ENCODE measurements around the gene ELP4. TPM values are rescaled to one million over a fixed set of nuclear protein-coding genes. Genes with fewer than 3 reads are reported as not detected.

ELP4 gene
- total RNA-seq, 1 experiment from 2014 or later, result 32.4 TPM

DNA sequence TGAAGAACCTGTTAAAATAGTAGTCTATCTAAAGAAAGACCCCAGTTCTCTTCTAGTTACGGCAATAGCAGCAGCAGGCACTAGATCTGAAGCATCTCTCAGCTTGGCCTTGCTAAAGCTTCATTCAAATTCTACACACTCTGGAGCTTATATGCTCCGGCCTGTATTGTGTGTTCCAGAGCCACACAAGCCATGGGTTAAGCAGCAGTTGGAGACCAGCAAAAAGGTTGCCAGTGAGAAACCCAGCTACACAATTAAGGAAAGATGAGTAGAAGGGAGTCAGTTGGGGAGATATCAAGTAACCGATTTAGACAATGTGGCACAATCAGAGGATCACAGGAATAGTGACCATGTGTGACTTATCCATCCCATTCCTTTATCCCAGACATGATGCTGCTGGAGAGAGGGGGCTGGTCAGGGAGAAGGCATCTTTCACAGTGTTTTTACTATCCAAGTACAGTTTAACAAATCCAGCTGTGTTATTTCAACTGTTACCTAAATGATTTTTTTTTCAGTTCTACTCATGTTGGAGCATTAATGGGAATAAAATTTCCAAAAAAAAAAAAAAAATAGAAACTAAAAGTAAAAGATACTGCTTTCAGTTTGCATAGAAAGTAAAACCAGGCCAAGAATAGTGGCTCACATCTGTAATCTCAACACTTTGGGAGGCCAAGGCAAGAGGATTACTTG lies 260.6 kb downstream of the ELP4 start:
- no peak for DNase-seq (ENCODE audit: low spot score)

DNA sequence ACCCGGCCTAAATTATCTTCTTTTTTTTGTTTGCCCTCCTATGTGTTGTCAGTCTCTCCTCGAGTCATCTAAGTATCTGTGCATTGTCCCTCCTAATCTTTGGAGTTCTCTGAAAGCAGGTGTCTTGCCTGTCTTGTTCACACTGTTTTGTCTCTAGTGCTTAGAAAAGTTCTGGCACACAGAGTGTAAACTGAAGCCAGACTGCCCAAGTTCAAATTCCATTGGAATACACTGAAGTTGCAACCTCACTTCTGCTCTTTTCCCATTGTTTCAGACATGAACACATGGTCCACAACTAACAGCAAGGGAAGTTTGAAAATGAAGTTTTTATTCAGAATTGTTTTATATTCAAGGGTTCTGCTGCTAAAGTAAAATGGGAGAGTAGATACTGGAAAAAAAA lies 262.8 kb downstream of the ELP4 start:
- no peak for DNase-seq (ENCODE audit: low spot score)

DNA sequence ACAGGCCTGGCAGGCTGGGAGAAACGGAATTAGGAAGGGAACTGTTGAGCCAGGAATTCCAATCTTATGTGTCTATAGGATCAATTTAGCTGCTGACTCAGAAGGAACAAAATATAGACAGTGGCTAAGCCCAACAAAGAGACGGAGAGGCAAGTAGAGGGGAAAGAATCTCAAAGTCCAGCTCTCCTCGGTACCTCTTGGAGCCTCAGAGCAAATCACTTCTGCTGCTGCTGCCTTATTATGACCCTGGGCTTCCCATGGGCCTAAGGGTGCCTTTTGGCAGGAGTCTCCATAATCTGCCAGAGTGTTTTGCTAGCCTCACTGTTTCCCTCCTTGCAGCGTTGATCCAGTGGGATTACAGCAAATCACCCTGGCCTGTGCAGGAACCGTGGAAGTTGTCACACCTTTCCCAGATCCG lies 269.8 kb downstream of the ELP4 start:
- DNase-seq (ENCODE audit: low spot score), result no peak

DNA sequence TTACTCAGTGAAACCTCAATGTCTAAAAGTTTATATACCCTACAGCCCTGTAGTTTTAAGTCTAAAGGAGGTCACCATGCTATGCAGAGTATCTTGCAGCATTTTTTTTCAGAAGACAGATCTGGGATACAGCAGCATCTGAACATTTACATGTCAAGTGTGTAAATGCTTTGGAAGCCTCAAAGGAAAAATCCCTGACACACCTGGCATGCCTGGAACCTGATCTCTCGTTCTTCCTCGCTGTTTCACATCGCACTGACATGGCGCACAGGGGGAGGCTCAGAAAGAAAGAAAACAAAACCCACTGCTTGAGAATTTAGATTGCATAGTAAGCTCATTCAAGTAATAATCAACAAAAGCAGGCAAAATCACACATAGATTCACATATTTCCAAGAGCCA lies 270.5 kb downstream of the ELP4 start:
- DNase-seq (ENCODE audit: low spot score), result no peak

DNA sequence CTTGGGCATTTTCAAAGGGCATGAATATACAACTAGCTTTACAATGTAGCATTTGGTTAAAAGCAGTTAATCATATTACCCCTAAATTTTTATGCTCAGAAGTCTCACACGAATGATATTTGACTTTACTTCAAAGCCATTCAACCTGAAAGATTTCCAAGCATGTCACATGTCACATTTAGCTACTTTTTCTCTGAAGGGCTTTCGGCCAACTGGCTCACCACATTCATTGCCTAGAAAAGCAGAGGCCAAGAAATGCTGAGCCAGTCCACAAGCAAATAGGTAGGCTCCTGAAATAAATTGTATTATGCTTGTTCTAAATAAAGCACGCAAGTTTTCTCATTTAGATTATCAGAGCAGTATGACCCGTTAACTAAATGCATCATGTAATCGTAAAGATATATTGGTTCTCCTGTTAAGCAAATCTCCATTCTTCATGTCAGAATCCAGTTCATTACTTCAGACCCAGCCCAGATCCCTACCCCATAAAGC lies 271.0 kb downstream of the ELP4 start:
- no peak for DNase-seq (ENCODE audit: low spot score)

DNA sequence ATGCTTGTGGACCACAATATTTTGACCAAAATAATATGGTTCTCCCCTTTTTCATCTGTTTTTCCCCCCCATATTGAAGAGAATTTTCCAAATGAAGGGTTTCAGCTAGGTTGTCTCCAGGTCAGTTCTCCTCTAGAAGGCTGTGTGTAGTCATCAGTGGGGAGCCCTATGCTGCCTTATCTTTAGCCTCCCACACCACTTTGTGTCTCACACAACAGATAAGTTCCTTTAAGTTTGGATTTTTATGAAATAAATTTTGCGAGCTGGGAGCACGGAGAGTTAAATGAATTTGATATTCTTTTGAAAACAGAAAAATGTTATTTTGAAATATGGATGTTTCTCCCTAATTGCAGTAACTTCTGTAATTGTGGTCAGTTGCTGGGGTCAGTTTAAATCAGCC lies 272.7 kb downstream of the ELP4 start:
- DNase-seq (ENCODE audit: low spot score), result no peak

DNA sequence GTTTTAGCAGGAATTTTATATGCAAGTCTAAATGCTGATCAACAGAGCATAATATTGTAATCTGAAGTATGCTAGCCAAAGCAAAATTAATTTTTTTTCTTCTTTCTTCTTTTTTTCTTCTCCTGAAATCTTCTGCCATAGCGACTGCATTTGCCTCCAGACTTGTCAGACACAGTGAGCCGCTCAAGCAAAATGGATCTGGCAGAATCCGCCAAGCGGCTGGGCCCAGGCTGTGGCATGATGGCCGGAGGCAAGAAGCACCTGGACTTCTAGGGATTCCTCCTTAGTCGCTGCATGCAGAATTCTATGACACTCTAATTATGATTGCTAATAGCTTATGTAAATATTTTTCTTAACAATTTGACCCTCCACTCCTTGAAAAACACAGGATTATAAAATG lies 273.7 kb downstream of the ELP4 start:
- DNase-seq (ENCODE audit: low spot score), result no peak

DNA sequence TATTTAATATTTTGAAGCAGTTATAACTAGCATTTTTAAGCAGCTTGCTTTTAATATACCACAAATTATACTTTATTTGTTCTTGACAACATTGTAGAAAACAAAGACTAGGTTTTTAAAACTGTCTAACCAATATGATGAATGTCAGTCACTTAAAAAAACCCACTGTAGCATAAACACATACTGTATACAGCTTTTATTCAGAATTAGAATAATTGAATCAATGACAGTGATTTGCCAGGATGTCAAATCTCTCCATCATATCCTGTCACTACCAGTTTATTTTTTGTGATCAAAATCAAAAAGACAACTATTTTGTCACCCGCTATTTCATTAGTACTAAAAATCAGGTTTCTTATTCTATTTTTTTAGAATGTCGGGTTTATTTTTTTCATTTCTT lies 275.0 kb downstream of the ELP4 start:
- no peak for DNase-seq (ENCODE audit: low spot score)

DNA sequence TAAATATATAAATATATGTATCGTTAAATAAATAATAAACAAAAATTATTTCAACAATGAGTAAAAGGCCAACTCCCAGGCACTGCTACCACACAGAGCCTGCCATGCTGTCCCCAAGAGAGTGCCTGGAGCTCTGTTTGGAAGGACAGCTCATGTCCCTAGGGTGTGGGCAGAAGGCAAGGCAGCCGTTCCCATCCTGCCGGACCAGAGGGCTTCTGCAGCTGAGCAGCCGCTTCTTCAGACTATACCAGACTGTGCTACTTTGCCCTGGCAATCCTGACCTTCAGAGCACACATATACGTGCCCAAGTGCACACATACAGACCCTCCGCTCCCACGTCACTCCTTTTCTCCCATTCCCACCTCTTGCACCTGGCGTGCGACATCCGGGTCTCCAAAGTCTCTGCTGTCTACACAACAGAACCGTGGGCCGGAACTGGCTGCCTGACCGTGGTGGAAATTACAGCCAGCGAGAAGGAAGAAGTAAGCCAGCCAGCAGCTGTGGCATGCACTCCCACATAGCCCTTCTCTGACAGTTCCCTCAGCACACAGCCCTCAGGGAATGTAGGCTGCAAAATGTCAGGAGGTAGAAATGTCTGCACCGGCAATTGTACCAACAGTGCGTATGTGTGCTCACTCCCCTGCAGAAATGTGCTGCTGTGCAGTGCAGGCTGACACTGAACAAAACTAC lies 277.6 kb downstream of the ELP4 start:
- no peak for DNase-seq (ENCODE audit: low spot score)

DNA sequence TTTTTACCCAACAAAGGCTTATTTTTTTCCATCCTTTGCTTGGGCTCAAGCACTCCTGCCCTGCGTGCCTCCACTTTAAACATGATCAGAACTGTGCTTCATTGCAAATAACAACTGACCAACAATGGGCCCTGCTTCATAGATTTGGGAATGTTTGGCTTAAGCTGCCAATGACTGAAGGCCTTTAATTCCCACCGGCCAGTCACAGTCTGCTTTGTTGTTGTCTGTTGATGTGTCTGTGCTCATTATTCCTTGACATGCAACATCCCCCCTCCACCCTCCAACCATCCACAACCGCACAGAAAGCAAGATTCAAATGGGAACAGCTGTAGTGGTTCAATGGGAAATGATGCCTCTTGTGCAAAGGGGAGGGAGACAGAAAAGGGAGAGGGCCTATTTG lies 278.5 kb downstream of the ELP4 start:
- DNase-seq (ENCODE audit: low spot score), result no peak

DNA sequence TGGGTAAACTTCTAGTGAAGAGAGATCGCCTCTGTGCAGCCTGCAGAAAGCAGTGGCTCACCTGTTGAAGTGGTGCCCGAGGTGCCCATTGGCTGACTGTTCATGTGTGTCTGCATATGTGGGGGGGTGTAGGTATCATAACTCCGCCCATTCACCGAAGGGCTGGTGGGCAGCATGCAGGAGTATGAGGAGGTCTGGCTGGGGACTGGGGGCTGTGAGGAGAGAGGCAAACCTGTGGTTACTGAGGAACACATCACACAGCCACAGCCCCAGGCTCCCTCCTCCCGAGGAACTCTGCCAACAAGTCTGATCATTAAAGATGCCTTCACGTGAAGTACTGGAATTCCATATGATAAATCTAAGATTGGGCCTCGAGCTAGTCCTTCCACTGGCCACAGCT lies 281.1 kb downstream of the ELP4 start:
- DNase-seq (ENCODE audit: low spot score), result no peak

DNA sequence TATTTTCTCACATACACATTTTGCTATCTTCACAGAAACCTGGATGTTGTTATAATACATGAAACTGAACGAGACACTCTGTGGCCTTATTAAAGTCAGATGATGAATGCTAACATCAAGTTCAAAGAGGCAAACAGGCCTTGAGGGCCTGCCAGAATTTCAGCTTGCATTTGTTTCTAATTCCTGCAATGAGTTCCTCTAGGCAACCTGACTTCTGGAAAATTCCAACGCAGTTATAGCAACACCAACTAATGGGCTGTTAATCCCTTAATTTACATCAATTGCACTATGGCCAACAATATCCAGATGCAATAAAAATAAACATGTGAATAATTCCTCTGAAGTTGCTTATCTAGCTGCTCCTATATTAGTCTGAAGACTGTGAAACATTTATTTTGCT lies 282.5 kb downstream of the ELP4 start:
- DNase-seq (ENCODE audit: low spot score), result no peak

DNA sequence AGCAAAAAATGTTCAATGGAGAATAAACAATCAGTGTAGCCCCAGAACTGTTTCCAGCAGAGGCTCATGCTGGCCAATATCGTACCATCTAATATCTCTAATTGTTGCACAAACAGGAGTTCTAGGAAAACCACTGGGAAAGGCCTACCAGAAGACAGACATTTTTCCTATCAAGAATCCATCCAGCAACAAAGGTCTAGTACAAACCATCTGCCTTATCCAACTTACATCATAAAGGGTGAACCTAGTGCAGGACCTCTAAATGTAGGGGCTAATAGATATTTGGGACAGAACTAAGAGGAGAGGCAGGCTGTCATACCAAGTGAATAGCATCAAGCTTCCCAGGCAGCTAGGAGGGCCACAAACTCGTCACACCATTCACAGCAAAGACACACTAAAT lies 282.9 kb downstream of the ELP4 start:
- no peak for DNase-seq (ENCODE audit: low spot score)

DNA sequence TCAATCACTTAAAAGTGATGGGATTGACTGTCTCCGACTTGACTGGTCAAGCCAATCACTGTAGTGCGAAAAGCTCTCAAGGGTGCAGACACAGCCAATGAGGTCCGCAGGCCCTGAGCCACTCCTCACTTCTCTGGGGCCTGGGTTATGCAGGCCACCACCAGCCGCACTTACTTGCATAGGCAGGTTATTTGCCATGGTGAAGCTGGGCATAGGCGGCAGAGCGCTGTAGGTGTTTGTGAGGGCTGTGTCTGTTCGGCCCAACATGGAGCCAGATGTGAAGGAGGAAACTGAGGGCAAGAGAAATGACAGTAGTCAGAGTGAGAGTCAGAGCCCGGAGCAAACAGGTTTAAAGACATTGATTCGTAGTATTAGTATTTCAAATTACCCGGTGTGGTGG lies 283.7 kb downstream of the ELP4 start:
- DNase-seq (ENCODE audit: low spot score), result no peak

DNA sequence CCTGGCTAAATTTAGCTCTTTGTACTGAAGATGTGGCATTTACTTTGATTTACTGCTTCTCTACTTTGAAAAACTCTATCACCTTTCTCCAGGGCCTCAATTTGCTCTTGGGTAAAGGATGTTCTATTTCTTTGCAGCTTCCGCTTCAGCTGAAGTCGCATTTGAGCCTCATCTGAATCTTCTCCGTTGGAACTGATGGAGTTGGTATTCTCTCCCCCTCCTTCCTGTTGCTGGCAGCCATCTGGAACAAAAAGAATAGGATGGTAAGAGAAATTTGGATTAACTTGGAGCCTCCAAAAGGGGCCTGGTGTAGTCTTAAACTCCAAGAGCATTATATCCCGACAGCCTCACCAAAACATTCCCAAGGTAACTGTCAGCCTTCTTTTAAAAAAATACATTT lies 285.0 kb downstream of the ELP4 start:
- DNase-seq (ENCODE audit: low spot score), result no peak

DNA sequence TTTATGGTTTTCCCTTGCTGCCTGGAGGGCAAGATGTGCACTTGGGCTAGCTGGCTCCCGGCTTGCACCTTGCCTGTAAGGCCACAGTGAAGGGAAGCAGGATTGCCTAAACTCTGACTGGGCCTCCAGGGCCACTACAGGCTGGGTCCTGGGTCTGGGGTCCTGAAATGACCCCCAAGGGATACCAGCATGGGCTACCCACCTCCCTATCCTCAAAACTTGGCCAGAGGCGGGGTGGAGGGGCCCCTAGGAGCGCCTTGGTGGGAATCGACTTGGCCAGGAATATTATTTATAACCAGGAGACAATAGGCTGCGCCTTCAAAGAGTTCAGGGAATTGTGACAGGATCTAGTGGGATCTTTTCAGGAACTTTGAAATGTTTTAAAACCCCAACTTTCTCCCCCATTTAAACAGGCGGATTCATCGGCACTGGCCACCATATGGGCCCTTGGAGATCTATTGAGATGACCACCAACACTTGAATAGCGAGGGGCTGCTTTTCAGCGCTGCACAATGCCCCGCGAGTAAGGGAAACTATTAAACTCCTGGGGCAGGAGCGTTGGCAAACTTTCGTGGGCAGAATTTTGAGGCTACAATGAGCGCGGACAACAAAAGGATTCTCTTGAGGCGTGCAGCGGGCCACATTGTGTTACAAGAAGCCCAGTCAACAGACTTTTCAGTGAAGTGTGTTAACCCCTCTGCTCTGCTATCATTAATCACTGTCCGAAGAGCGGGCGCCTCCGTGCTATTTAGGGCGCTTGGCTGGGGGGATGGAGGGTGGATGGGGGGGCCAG lies 286.3 kb downstream of the ELP4 start:
- DNase-seq (ENCODE audit: low spot score), result no peak

DNA sequence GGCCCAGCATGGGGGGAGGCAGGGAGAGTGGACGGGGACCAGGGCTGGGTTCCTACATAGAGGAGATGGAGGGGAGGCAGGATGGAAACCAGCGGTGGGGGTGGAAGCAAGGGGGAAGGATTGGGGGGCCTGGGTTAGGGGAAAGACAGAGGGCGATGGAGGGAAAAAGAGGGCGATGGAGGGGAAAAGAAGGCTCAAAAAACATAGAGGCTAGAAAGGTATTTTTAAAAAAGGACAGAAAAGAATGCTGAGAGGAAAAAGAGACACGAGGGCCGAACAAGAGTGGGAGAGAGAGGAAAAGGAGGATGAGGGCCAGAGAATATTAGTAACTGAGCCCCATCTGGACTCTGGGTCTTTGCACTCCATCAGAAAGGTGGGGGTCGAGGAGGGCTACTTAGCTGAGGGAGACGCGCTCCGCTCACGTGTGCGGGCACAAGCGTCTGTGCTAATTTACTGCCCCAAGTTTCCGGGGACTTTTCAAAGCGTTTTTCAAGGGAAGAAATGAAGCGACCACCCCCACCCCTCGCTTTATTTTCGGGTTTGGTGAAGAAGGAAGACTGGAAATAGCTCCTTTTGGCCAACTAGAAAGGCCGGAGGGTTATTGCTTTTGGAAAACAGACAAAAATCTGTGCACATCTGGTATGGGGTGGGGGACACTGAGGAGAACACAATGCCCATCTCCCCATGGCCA lies 287.1 kb downstream of the ELP4 start:
- no peak for DNase-seq (ENCODE audit: low spot score)

DNA sequence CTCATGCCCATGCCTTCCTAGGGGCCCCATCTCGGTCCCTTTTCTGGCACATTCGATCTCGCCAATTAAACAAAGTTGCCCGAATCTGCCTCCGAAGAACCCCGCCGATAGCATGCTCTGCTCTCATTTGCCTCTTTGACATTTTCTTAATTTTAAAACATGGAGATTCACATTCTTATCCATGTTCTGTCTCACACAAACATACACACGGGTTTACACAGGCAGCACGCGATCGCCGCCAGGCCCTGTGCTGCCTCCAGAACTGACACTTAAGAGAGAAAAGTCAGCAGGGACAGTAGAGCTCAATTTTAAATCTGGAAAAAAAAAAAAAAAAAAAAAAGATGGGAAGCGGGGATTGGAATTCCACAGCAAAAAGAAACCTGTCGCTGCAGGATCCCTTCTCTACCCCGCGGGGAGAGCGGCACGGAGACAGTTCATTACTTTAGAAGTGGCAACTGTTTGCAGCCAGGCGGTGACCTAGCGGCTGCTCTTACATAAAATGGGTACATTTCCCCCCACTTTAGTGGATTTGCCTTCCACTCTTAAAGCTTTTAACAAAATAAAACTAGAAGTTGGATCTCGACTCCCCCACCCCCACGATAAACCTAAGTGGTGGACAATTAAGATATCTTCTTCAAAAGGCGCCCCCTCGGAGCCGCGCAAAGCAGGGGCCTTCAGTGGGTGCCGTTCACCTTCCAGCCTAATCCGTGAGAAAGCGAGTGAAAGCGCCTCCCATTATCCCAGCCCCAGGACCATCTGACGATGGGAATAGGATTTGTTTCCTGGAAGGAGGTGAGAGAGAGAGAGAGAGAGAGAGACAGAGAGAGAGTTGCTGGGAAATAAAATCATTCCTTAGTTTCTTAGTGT lies 287.9 kb downstream of the ELP4 start:
- no peak for DNase-seq (ENCODE audit: low spot score)

DNA sequence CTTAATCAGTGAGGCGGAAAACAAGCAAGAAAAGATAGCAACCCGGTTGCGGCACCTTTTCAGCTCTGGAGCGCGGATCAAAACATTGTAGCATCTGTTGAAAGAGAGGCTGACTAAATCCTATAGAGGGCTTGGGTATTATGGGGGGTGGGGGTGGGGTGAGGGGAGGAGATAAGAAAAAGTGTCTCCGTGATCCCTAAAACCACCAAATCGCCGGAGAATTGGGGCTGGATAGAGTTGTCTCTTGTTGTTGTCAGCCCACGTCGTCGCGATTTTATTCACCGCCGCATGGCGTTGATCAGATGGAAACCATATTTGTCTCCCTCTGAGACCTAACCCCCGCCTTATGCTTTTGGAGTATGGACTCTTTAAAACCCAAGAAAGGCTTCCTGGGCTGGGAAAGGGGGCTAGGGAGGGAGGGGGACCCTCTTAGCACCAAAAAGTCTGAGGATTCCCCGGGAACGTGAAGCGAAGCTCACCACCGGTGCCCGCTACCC lies 288.5 kb downstream of the ELP4 start:
- no peak for DNase-seq (ENCODE audit: low spot score)

DNA sequence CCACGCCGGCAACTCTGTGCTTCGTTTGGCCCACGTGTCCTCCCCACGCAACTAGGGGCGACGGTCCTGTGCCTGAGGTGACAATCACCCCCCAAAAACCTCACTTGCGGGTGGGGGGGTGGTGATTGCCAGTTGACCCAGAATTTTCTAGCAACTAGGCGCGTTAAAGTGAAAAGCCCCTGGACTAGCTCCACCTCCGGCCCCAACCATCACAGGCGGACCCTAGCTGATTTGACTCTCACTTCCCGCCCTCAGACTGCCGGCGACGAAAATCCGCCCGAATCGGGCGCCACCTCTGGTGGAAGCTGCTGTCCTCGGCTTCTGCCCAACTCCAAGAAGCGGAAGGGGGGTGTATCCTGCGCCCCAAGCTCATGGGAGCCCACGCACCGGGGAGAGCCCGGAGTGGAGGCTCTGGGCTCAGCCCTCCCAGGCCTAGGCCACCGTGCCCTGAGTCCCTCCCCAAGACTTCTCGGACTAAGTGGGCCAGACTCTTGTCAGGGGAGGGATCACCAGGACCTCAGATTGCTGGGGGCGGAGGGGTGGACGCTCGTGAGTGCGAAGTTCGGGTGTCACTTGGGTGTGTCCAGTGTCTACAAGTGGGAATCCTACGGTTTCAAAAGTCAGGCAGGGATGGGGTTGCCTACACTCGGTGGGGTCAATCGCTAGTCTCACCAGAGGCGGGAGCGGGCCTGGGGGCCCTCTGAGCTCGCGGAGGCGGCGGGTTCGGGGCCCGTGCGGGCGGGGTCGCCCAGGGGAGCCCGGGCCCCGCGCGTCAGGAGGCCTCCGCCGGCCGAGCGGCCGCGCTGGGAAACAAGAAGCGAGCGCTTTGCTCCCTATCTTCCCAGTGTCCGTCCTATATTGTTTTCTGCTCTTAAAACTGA lies 289.2 kb downstream of the ELP4 start:
- DNase-seq (ENCODE audit: low spot score), result no peak
